Fibroblast of mammary gland (primary cell): Measurements from ENCODE around the gene BCAR1.
"Not testable (repeated sequence)": the region's sequence is repeated elsewhere in the genome, so short reads cannot be mapped to it uniquely, and the experiment has no call there.

ENCODE experiments used
- DNase-seq: peaks from one replicate; pipeline ENCODE4 v3.0.0-alpha.2; 2010; ENCODE audit warnings: low read depth
- H3K4me3 ChIP-seq: 2 replicates; pipeline ENCODE4 v1.5.1; 2011; ENCODE audit warnings: low read depth, mild to moderate bottlenecking, low read length, moderate library complexity; ENCODE audit not compliant: control insufficient read depth
- CTCF ChIP-seq: conservative IDR thresholded peaks from 2 replicates; pipeline ENCODE4 v1.5.1; 2011; ENCODE audit warnings: low read depth, low read length, inconsistent platforms; ENCODE audit not compliant: control insufficient read depth, insufficient read depth

Gene BCAR1

GRCh38 chr16:75282466-75283281 is 31.2 kb upstream of the BCAR1 start:
- TF ChIP-seq CTCF = no peak
- peak; percentile 31 for DNase-seq
- no peak overlapping the region for H3K4me3 ChIP-seq

GRCh38 chr16:75281826-75282225 is 30.4 kb upstream of the BCAR1 start:
- no peak overlapping the region for H3K4me3 ChIP-seq
- no peak for DNase-seq
- TF ChIP-seq CTCF = no peak

GRCh38 chr16:75281009-75281408 is 29.6 kb upstream of the BCAR1 start:
- H3K4me3 ChIP-seq, DNase-seq: not testable (repeated sequence)

GRCh38 chr16:75280331-75280804 is 28.9 kb upstream of the BCAR1 start:
- no peak for TF ChIP-seq CTCF
- DNase-seq = no peak
- no peak overlapping the region for H3K4me3 ChIP-seq

- no peak overlapping the region for H3K4me3 ChIP-seq
- no peak for TF ChIP-seq CTCF
- no peak for DNase-seq
Observed at GRCh38 chr16:75279305-75279704, 27.9 kb upstream of the BCAR1 start.

- TF ChIP-seq CTCF = no peak
- peak; percentile 68 for DNase-seq
Observed at GRCh38 chr16:75273054-75273925, 21.9 kb upstream of the BCAR1 start.

GRCh38 chr16:75272629-75273028 is 21.2 kb upstream of the BCAR1 start:
- not testable (repeated sequence) for H3K4me3 ChIP-seq, DNase-seq

More at GRCh38 chr16:75273054-75273925, 21.9 kb upstream of the BCAR1 start:
- no peak overlapping the region for H3K4me3 ChIP-seq
